PC-9 (cell line): ENCODE measurements around the gene TMEM267.

Experiments
- EZH2 ChIP-seq: fragments of 200-600 bp; sonication (generic); IDR thresholded peaks from 2 replicates; pipeline ENCODE4 v1.8.0; 2017; ENCODE audit warnings: antibody characterized with exemption, low read depth
- TF ChIP-seq, protein P1 (sequence below): fragments of 200-600 bp; sonication (generic); conservative IDR thresholded peaks from 2 replicates; pipeline ENCODE4 v1.6.1; 2017; ENCODE audit warnings: mixed run types, antibody characterized with exemption, mild to moderate bottlenecking, moderate library complexity

DNA sequence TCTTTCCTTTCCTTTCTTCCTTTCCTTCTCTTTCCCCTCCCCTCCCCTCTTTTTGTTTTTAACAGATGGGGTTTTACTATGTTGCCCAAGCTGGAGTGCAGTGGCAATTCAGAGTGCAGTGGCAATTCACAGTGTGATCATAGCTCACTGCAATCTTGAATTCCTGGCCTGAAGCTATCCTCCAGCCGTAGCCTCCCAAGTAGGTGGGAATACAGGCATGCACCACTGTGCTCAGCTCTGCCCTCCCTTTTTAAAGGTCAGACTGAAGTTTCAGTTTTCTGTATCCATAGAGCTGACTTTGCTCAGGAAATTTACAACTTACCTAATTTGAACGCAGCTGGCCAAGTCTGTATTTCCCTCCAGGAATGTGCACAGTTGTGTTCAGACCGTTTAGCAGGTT, 72.2 kb downstream of the TMEM267 start:
- TF ChIP-seq, protein P1, sequence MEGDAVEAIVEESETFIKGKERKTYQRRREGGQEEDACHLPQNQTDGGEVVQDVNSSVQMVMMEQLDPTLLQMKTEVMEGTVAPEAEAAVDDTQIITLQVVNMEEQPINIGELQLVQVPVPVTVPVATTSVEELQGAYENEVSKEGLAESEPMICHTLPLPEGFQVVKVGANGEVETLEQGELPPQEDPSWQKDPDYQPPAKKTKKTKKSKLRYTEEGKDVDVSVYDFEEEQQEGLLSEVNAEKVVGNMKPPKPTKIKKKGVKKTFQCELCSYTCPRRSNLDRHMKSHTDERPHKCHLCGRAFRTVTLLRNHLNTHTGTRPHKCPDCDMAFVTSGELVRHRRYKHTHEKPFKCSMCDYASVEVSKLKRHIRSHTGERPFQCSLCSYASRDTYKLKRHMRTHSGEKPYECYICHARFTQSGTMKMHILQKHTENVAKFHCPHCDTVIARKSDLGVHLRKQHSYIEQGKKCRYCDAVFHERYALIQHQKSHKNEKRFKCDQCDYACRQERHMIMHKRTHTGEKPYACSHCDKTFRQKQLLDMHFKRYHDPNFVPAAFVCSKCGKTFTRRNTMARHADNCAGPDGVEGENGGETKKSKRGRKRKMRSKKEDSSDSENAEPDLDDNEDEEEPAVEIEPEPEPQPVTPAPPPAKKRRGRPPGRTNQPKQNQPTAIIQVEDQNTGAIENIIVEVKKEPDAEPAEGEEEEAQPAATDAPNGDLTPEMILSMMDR = no peak
- TF ChIP-seq EZH2 = no peak
